Fibroblast of skin of back (primary cell): Measurements from ENCODE around the gene IPO4.
A peak's percentile ranks its signal among the peaks of the same experiment; 100 is the strongest.

Source experiments
- DNase-seq: peaks from one replicate; pipeline ENCODE4 v3.0.0-alpha.2; 2013

Gene IPO4

GRCh38 chr14:24172871-24173281 lies 15.7 kb downstream of the IPO4 start:
- DNase-seq, result no peak

DNA sequence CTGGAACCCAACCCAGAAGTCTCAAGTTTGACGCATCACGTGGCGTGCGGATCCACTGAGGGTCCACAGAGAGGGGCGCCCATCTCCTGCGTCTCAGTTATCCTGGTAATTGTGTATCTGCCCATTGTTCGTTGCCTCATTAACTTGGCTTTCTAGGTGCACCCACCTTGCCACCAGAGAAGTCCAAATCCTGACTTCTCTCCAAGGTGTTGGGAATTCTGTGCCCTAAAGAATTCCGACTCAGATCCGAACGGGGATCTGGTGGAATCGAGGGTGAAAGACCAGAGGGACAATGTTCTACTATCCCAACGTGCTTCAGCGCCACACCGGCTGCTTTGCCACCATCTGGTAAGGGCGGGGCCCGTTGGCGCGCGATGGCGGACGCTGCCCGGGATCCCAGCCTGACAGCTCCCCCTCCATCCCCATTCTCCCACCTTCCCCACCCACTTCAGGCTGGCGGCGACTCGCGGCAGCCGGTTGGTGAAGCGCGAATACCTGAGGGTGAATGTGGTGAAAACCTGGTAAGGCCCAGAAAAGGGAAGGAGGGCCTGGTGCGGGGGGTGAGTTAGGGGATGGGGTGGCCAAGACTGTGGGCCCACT lies 16.3 kb downstream of the IPO4 start:
- no peak for DNase-seq

DNA sequence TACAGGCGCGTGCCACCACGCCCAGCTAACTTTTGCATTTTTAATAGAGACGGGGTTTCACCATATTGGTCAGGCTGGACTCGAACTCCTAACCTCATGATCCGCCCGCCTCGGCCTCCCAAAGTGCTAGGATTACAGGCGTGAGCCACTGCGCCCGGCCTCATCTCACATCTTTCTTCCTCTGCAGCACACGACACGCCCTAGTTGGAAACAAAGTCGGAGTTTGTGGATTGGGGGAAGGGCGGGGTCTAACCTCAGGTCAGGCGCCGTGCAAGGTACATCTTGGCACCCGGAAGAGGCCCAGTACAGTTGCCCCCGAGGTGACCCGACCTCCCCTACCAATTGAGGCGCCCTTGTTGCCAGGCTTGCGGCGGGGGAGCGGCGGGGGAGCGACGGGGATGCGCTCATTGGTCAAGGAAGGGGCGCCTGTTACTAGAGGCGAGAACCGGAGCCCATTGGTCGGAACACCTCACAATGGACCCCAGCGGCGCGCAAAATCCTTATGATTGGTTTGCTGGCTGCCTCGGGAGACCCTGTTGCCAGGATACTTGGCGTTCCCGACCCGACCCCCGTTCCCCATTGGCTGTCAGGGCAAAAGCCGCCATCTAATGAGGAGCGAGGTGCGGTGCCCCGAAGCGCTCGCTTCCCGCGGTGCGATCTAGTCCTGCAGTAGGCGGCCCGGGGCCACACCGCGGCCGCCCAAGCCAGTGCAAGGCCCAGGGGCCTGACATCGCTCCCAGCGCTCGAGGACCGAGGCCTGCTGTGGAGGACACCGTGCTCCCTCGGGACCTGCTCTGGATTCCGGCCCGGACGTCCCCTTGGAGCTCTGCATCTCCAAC lies 17.0 kb downstream of the IPO4 start, which contains the start of gene REC8:
Gene REC8 (plus strand): TSS at position 659 of the 839 bp plus-strand sequence. CDS start 473 bp downstream, outside the sequence.
- peak; percentile 34 for DNase-seq

GRCh38 chr14:24167469-24168114 lies 21.0 kb downstream of the IPO4 start:
- DNase-seq, result no peak

DNA sequence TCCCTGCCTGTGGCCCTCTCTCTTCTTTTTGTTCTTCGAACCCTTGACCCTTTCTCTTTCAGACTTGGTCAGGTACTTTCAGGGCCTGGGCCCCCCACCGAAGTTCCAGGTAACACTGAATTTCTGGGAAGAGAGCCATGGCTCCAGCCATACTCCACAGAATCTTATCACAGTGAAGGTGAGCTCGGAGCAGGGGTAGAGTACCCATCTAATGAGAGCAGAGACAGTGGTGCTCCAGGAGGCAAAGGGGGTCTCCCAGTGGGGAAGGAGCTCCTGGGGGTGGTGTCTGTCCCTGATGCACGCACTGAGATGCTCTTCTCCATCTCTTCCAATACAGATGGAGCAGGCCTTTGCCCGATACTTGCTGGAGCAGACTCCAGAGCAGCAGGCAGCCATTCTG lies 22.8 kb downstream of the IPO4 start:
- no peak for DNase-seq

DNA sequence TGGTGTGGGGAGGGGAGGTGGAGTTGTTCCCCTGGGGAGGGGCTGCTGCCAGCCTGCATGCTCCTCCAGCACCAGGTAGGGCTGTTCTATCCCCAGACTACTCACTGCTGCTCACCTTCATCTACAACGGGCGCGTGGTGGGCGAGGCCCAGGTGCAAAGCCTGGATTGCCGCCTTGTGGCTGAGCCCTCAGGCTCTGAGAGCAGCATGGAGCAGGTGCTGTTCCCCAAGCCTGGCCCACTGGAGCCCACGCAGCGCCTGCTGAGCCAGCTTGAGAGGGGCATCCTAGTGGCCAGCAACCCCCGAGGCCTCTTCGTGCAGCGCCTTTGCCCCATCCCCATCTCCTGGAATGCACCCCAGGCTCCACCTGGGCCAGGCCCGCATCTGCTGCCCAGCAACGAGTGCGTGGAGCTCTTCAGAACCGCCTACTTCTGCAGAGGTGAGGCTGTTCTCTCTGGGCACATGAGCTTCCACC lies 24.1 kb downstream of the IPO4 start:
- DNase-seq, result no peak

GRCh38 chr14:24162093-24162492 lies 26.5 kb downstream of the IPO4 start:
- no peak for DNase-seq

- DNase-seq, result peak; percentile 95
Measured at GRCh38 chr14:24160850-24161804, 27.5 kb downstream of the IPO4 start, which contains the start of gene IRF9. TSS of gene IRF9 (plus strand) at chr14:24161265. CDS start at chr14:24162145, 880 bp downstream.

DNA sequence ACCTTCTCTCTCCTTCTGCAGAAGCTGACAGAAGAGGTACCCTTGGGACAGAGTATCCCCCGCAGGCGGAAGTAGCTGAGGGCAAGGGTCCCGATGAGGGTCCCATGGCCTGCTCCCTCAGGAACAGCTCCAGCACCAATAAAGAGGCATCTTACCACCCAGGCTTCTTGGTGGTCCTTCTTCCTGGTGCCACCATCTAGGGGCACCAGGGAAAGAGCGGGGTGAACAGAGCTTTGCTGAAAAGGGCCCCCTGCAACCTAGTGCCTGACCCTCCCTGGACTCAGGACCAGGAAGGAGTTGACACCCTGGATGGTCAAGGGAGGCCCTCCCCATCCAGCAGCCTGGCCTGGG lies 28.1 kb downstream of the IPO4 start:
- no peak for DNase-seq

DNA sequence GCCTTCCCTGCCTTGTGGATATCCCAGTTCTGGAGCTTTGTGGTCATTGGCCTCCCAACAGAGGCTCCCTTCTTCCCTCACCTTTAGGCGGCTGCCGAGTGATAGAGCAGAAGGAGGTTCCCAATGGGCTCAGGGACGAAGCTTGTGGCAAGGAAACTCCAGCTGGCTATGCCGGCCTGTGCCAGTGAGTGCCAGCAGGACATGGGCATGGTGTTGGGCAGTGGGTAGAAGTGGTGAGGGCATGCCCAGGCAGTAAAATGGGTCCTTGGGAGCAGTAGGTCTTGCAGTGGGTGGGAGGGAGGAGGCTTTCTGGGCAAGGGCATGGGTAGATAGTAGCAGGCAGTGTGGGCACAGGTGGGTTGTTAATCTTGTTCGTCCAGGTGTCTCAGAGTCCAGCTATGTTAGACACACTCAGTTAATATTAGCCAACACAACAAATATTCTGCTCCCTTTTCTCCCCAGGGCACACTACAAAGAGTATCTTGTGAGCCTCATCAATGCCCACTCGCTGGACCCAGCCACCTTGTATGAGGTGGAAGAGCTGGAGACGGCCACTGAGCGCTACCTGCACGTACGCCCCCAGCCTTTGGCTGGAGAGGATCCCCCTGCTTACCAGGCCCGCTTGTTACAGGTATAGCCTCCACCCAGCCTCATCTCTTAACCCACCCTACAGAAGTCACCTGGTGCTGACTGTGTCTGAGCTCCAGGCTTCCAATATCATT lies 28.7 kb downstream of the IPO4 start:
- DNase-seq, result no peak

DNA sequence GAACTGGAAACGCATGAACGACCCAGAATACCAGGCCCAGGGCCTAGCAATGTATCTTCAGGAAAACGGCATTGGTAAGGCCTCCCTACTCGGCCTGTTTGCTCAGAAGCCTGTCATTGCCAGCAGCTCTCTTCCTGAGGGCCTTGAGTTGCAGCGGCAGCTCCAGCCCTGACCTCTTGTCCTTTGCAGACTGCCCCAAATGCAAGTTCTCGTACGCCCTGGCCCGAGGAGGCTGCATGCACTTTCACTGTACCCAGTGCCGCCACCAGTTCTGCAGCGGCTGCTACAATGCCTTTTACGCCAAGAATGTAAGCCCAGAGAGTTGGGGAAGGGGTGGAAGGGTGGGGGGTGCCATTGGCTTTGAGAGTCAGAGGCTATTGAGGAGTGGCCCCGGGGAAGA lies 31.3 kb downstream of the IPO4 start:
- DNase-seq, result no peak

- DNase-seq, result no peak
Measured at GRCh38 chr14:24156840-24157239, 31.8 kb downstream of the IPO4 start.

DNA sequence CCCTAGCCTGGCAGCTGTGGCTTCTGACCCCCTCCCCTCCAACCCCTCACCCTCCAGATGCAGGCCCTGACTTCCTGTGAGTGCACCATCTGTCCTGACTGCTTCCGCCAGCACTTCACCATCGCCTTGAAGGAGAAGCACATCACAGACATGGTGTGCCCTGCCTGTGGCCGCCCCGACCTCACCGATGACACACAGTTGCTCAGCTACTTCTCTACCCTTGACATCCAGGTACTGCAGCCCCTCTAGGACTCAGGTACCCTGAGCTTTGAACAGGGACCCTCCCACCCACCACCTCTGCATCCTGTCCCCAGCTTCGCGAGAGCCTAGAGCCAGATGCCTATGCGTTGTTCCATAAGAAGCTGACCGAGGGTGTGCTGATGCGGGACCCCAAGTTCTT lies 33.5 kb downstream of the IPO4 start:
- no peak for DNase-seq

GRCh38 chr14:24151404-24152080 lies 37.1 kb downstream of the IPO4 start:
- DNase-seq, result no peak

- DNase-seq, result no peak
Measured at GRCh38 chr14:24150993-24151392, 37.6 kb downstream of the IPO4 start.

GRCh38 chr14:24150567-24150966 lies 38.0 kb downstream of the IPO4 start:
- no peak for DNase-seq

- no peak for DNase-seq
Measured at GRCh38 chr14:24150061-24150460, 38.6 kb downstream of the IPO4 start.

- no peak for DNase-seq
Measured at GRCh38 chr14:24149302-24149969, 39.2 kb downstream of the IPO4 start.

DNA sequence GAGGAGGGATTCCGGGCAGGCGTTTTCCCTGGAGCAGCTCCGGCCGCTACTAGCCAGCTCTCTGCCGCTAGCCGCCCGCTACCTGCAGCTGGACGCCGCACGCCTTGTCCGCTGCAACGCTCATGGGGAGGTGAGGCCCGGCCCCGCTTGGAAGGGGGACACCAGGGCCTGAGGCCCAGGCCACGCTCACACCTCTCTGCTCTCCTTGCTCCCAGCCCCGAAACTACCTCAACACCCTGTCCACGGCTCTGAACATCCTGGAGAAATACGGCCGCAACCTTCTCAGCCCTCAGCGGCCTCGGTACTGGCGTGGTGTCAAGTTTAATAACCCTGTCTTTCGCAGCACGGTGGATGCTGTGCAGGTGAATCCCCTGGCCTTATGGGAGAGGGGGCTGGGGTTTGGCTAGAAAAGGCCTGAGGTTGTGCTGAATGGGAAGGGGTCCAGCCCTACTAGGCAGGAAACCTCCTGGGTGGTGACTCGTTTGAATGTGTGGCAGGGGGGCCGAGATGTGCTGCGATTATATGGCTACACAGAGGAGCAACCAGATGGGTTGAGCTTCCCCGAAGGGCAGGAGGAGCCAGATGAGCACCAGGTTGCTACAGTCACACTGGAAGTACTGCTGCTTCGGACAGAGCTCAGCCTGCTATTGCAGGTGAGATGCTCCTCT lies 40.7 kb downstream of the IPO4 start:
- no peak for DNase-seq
